Type B pancreatic cell (in vitro differentiated cells): ENCODE results near the gene TEX2. TPM values are rescaled to one million over a fixed set of nuclear protein-coding genes. Genes with fewer than 3 reads are reported as not detected.

ENCODE experiments used
- DNase-seq: peaks from one replicate; pipeline ENCODE4 v3.0.0; 2021; ENCODE audit warnings: mixed read lengths; ENCODE audit not compliant: unreplicated experiment; ENCODE audit errors: extremely low spot score
- H3K27ac Mint-ChIP-seq: 2 replicates; pipeline ENCODE4 v1.8.0; 2021; ENCODE audit warnings: mild to moderate bottlenecking, mixed read lengths
- H3K27me3 Mint-ChIP-seq: 2 replicates; pipeline ENCODE4 v1.8.0; 2021; ENCODE audit warnings: mixed read lengths
- H3K36me3 Mint-ChIP-seq: 2 replicates; pipeline ENCODE4 v1.8.0; 2021; ENCODE audit warnings: mixed read lengths
- H3K4me1 Mint-ChIP-seq: one replicate; pipeline ENCODE4 v1.8.0; 2021; ENCODE audit warnings: mixed read lengths; ENCODE audit not compliant: unreplicated experiment
- H3K4me3 Mint-ChIP-seq: 2 replicates; pipeline ENCODE4 v1.8.0; 2021; ENCODE audit warnings: mild to moderate bottlenecking, mixed read lengths
- H3K9me3 Mint-ChIP-seq: 2 replicates; pipeline ENCODE4 v1.8.0; 2021; ENCODE audit warnings: mixed read lengths
- CTCF ChIP-seq: fragments of 200-600 bp; sonication (generic); conservative IDR thresholded peaks from 2 replicates; pipeline ENCODE4 v1.5.0; 2021; ENCODE audit warnings: antibody characterized with exemption, mild to moderate bottlenecking
- total RNA-seq: library from RNA; stranded (reverse); gene quantifications from 2 replicates; pipeline ENCODE4 v1.2.1, GENCODE V29; 2021; ENCODE audit warnings: low replicate concordance

The TEX2 gene
- total RNA-seq, 1 donor from 2014 or later = 23.3 TPM

- Mint-ChIP-seq H3K36me3 (no peaks in the 10 kb centered on the region), H3K9me3 (peaks cover 6% of the 10 kb centered on the region)
- no peak for TF ChIP-seq CTCF
Observed at GRCh38 chr17:64289741-64290141, 26.7 kb upstream of the TEX2 start.

DNA sequence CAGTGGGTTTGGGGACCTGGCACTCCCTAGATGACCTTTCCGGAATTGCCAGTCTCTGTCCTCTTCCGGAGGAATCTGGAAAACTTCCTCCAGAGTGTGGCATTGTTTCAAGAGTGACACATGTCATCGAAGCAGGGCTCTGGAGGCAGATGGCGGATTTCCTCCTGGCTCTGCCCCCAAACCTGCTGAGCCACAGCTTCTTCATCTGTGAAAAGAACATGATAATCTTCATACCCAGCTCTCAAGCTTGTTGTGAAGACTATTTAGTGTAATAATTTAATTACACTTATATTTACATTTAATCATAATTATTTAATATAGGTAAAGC lies 19.7 kb upstream of the TEX2 start:
- H3K9me3 Mint-ChIP-seq = no peaks in the 10 kb centered on the region
- peaks cover 3% of the 10 kb centered on the region for H3K27me3 Mint-ChIP-seq
- H3K36me3 Mint-ChIP-seq = no peaks in the 10 kb centered on the region
- H3K4me3 Mint-ChIP-seq = no peak overlapping the region
- no peak for DNase-seq
- TF ChIP-seq CTCF = no peak
- peaks cover 9% of the 10 kb centered on the region for H3K4me1 Mint-ChIP-seq
- no peak overlapping the region for H3K27ac Mint-ChIP-seq

More at GRCh38 chr17:64289741-64290141, 26.7 kb upstream of the TEX2 start:
- DNase-seq = no peak
- Mint-ChIP-seq H3K4me3 (no peak overlapping the region), H3K27ac (no peak overlapping the region), H3K27me3 (no peaks in the 10 kb centered on the region), H3K4me1 (no peaks in the 10 kb centered on the region)

GRCh38 chr17:64281962-64282752 lies 19.1 kb upstream of the TEX2 start:
- Mint-ChIP-seq H3K27me3 (peaks cover 3% of the 10 kb centered on the region), H3K4me3 (no peak overlapping the region), H3K27ac (no peak overlapping the region), H3K9me3 (no peaks in the 10 kb centered on the region), H3K4me1 (peaks cover 14% of the 10 kb centered on the region), H3K36me3 (no peaks in the 10 kb centered on the region)
- DNase-seq = no peak
- peak; percentile 87 for TF ChIP-seq CTCF

- Mint-ChIP-seq H3K9me3 (no peaks in the 10 kb centered on the region), H3K36me3 (no peaks in the 10 kb centered on the region), H3K4me1 (peaks cover 16% of the 10 kb centered on the region), H3K4me3 (no peak overlapping the region), H3K27ac (no peak overlapping the region), H3K27me3 (no peaks in the 10 kb centered on the region)
- no peak for TF ChIP-seq CTCF
- no peak for DNase-seq
Observed at GRCh38 chr17:64278614-64279013, 15.6 kb upstream of the TEX2 start.

DNA sequence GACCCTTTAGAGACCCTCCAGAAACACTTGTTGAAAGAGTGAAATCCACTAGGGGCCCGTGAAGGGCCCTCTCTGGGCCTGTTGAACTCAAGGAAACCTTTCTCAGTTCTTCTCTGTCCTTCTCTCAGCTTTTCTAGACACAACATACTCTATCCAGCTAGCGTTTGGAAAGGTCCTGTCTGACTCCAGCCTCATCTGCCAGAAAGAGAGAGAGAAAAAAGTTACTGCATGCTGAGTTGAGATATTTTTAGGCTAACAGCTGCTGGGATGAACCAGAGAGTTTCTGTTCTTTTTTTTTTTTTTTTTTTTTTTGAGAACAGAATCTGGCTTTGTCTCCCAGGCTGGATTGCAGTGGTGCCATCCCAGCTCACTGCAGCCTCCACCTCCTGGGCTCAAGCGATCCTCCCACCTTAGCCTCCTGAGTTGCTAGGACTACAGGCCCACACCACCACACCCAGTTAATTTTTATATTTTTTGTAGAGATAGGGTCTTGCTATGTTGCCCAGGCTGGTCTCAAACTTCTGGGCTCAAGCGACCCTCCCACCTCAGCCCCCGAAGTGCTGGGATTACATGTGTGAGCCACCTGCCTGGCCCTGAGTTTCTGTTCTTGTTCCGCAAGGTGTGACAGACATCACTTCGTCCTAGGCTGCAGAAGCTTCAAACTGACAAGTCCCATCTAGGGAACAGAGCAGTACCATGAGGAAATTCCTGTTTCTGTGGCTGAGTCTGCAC lies 14.9 kb upstream of the TEX2 start:
- Mint-ChIP-seq H3K4me1 (peaks cover 16% of the 10 kb centered on the region), H3K27me3 (no peaks in the 10 kb centered on the region), H3K27ac (no peak overlapping the region), H3K9me3 (no peaks in the 10 kb centered on the region), H3K4me3 (no peak overlapping the region), H3K36me3 (no peaks in the 10 kb centered on the region)
- TF ChIP-seq CTCF = no peak
- no peak for DNase-seq
